NCI-H526 (cell line): ENCODE data around the gene POLD1.

ENCODE experiments used
- DNase-seq, 2 experiments: peaks; one replicate each; lab custom pipeline; 2025; lab: John Stamatoyannopoulos, UW

The POLD1 gene

GRCh38 chr19:50418176-50419021 lies 34.3 kb downstream of the POLD1 start, which contains the start of gene SPIB:
TSS of gene SPIB (plus strand) at chr19:50418938. CDS start at chr19:50418963, 25 bp downstream.
- peak in 1 of 2 experiments; percentile 44 for DNase-seq

- DNase-seq: peak in 1 of 2 experiments; percentile 60
Observed at GRCh38 chr19:50419022-50419579, 35.0 kb downstream of the POLD1 start.

- DNase-seq: peak in 1 of 2 experiments; percentile 60
Observed at GRCh38 chr19:50419580-50420035, 35.5 kb downstream of the POLD1 start.

GRCh38 chr19:50420127-50420526 lies 36.0 kb downstream of the POLD1 start:
- DNase-seq: no peak

- no peak for DNase-seq
Observed at GRCh38 chr19:50420808-50421207, 36.7 kb downstream of the POLD1 start.

GRCh38 chr19:50422397-50423278 lies 38.5 kb downstream of the POLD1 start:
- DNase-seq: peak; percentile 92 to 96

GRCh38 chr19:50423279-50424113 lies 39.3 kb downstream of the POLD1 start:
- DNase-seq: no peak

GRCh38 chr19:50425581-50425980 lies 41.4 kb downstream of the POLD1 start:
- no peak for DNase-seq

GRCh38 chr19:50427318-50427925 lies 43.3 kb downstream of the POLD1 start:
- DNase-seq: no peak

GRCh38 chr19:50427997-50428425 lies 43.9 kb downstream of the POLD1 start:
- no peak for DNase-seq

GRCh38 chr19:50428772-50429463 lies 44.8 kb downstream of the POLD1 start:
- no peak for DNase-seq

- DNase-seq: peak in 1 of 2 experiments; percentile 48
Observed at GRCh38 chr19:50430888-50431342, 46.8 kb downstream of the POLD1 start.

- peak; percentile 37 to 90 for DNase-seq
Observed at GRCh38 chr19:50431343-50432220, 47.4 kb downstream of the POLD1 start.

GRCh38 chr19:50432221-50433028 lies 48.3 kb downstream of the POLD1 start, which contains the start of gene MYBPC2:
TSS of gene MYBPC2 (plus strand) at chr19:50432892. CDS start at chr19:50432954, 62 bp downstream.
- peak in 1 of 2 experiments; percentile 45 for DNase-seq

- no peak for DNase-seq
Observed at GRCh38 chr19:50433201-50434180, 49.3 kb downstream of the POLD1 start.

- no peak for DNase-seq
Observed at GRCh38 chr19:50434525-50434924, 50.4 kb downstream of the POLD1 start.

GRCh38 chr19:50435221-50435620 lies 51.1 kb downstream of the POLD1 start:
- no peak for DNase-seq
